Fibroblast of villous mesenchyme (primary cell): ENCODE data around the gene RALBP1. TPM values are rescaled to one million over a fixed set of nuclear protein-coding genes. Genes with fewer than 3 reads are reported as not detected.
A peak's percentile ranks its signal among the peaks of the same experiment; 100 is the strongest.
"Not testable (repeated sequence)": the region's sequence is repeated elsewhere in the genome, so short reads cannot be mapped to it uniquely, and the experiment has no call there.

Experiments
- DNase-seq: peaks from one replicate; pipeline ENCODE4 v3.0.0-alpha.2; 2010; ENCODE audit warnings: low read depth
- H3K4me3 ChIP-seq: 2 replicates; pipeline ENCODE4 v1.5.1; 2011; ENCODE audit warnings: low read depth, mild to moderate bottlenecking, low read length
- CTCF ChIP-seq: IDR thresholded peaks from 2 replicates; pipeline ENCODE4 v1.5.1; 2012; ENCODE audit warnings: low read depth, mild to moderate bottlenecking, low read length; ENCODE audit not compliant: insufficient read depth
- total RNA-seq: library from RNA; depleted of rRNA; stranded (reverse); fragments of >200 nt; gene quantifications from 2 replicates; pipeline ENCODE4 v1.2.3, GENCODE V29; 2012

RALBP1 gene
- 69.3 and 76.4 TPM in 2 replicates for total RNA-seq

DNA sequence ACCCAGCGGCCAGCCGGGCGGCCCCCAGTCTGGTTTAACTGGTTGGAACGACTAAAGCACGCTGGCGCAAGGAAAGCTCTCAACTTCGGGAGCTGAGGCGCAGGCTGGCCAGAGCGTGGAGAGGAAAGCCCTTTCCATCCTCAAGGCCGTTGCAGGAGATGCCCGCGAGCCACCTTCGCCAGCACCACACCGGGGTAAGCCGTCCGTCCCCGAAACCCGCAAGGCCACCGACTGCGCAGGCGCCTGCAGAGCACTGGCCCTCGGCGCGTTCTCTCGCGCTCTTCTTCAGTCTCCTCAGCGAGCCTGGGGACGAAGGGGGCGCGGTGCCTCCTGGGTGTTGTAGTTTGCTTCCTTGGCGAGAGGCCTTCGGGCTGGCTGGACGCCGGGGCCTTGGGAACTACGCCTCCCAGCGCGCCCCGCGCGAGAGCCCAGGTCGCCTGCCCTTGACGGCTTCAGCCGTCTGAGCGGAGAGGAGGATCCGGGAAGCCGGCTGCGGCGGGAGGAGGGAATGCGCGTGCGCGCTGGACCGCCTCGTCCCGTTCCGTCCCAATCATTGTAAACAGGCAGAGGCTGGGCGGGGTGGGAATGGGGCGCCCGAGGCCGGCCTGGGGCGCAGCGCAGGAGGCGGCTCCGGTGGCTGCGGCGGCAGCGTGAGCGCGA lies at the start of gene RALBP1:
Gene RALBP1 (plus strand): TSS at position 531 of the 660 bp plus-strand sequence. CDS start 37,533 bp downstream, outside the sequence.
- peak; percentile 99 for DNase-seq
- peak within 1 kb of the TSS; percentile 85 for H3K4me3 ChIP-seq
- no peak for TF ChIP-seq CTCF

DNA sequence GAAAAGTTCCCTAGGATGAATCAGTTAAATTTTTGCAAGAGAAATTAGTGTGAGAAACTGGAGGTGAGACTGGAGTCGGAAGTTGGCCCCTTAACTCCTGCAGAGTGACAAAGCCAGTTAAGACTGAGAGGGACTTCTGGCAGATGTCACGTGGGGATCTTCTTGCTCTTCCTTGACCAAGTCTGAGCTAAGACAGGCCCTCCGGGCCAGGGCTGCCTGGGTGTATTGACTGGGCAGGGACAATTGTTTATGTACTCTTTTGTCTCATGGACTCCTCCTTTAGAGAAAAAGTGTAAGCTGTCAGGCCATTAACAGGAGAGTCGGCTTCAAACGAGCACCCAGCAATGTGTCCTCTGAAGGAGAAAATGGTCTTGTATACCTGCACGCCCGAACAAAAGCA lies 48.6 kb upstream of the RALBP1 start:
- no peak overlapping the region for H3K4me3 ChIP-seq
- no peak for DNase-seq
- TF ChIP-seq CTCF: no peak

DNA sequence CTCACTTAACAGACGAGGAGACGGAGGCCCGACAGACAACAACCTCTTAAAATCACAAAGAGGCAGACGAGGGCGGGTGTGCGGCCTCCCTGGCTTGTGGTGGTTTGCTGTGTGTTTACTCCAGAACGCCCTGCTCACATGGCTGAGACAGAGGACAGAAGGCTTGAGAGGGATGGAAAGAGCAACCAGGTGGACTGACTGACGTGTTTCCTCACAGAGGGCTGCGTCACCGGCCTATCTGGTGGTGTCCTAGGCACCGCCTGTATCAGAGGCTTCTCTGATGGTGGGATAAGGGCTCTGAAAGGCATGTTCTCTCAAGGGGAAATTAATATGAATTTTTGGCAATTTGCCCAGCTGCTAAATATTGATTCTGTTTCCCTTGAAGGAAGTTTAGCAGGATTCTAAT lies 47.0 kb upstream of the RALBP1 start:
- DNase-seq: no peak
- no peak for TF ChIP-seq CTCF
- no peak overlapping the region for H3K4me3 ChIP-seq

- no peak for DNase-seq
- TF ChIP-seq CTCF: no peak
- no peak overlapping the region for H3K4me3 ChIP-seq
Observed at GRCh38 chr18:9428862-9429661, 46.3 kb upstream of the RALBP1 start.

DNA sequence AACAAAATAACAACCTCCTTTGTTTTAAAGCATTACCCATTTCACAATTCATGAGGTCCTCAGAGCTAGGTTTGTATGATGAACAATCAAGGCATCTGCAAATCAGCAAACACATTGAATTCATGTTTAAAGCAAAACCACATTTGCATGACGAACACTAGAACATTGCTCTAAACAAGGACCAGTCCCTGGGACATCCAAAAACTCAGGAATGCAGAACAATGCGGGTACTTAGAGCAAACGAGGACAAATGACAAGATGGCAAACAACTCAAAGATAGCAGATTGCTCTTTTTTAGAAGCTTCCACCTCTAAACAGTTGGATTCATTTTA lies 45.7 kb upstream of the RALBP1 start:
- no peak for TF ChIP-seq CTCF
- no peak overlapping the region for H3K4me3 ChIP-seq
- no peak for DNase-seq

DNA sequence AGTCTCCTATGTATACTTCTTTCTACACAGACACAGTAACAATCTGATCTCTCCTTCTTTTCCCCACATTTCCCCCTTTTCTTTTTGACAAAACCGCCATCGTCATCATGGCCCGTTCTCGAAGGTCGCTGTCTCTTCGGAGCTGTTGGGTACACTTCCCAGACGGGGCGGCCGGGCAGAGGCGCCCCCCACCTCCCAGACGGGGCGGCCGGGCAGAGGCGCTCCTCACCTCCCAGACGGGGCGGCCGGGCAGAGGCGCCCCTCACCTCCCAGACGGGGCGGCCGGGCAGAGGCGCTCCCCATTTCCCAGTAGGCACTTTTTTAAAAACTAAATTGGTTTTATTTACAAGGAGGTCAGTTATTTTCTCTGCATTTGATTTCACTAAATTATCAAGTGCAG lies 45.0 kb upstream of the RALBP1 start:
- not testable (repeated sequence) for DNase-seq, H3K4me3 ChIP-seq

DNA sequence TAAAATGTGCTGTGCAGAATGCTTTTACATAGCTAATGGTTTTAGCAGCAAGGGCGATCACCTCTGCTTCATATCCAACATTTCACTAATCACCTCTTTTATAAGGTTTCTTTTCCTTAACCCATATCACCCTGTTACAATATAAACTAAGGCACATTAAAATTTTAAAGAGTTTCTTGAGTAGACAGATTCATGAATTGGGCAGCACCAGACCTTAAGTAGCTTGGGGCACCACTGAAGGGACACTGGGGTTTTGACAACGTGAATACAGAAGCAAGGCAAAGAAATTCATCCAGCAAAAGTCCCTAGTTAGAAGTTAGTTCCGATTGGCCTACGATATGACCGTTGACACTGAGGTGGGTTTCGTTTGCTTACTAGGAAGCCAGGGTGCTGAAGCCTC lies 44.0 kb upstream of the RALBP1 start:
- no peak for TF ChIP-seq CTCF
- no peak for DNase-seq
- no peak overlapping the region for H3K4me3 ChIP-seq

DNA sequence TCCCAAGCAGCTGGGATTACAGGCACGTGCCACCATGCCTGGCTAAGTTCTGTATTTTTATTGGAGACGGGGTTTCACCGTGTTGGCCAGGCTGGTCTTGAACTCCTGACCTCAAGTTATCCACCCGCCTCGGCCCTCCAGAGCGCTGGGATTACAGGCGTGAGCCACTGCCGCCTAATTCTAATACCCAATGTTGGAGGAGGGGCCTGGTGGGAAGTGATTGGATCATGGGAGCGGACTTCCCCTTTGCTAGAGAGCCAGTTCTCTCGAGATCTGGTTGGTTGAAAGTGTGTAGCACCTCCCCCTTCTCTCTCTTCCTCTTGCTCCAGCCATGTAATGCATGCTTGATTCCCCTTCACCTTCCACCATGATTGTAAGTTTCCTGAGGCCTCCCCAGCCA lies 42.2 kb upstream of the RALBP1 start:
- not testable (repeated sequence) for H3K4me3 ChIP-seq, DNase-seq
